ENCODE data around the gene ANKMY1. TPM values are rescaled to one million over a fixed set of nuclear protein-coding genes. Genes with fewer than 3 reads are reported as not detected.

ANKMY1 gene
- total and polyA plus RNA-seq, 2 of the 13 experiments (the other 11 are each of a cell fraction or from before 2014, with no cell fraction given), result 11.7 to 18.8 TPM

- TF ChIP-seq AGO1 (IDR thresholded peaks at IDR 0.05; ENCODE audit: low read depth, low read length, poor library complexity, severe bottlenecking) (no peak), ZNF550 (CRISPR knock-in tag; IDR thresholded peaks at IDR 0.05; ENCODE audit: borderline replicate concordance) (no peak), ZNF260 (CRISPR knock-in tag; IDR thresholded peaks at IDR 0.05; ENCODE audit: borderline replicate concordance, low read depth) (0 out of 2 replicates have a peak, but pooled peaks have one; percentile 61), E2F5 (CRISPR knock-in tag; conservative IDR thresholded peaks at IDR 0.05) (0 out of 2 replicates have a peak, but pooled peaks have one; percentile 15), THAP11 (CRISPR knock-in tag; IDR thresholded peaks at IDR 0.05) (no peak; the same call in 1 of the 2 replicates), KMT2B (CRISPR knock-in tag; IDR thresholded peaks at IDR 0.05) (0 out of 2 replicates have a peak, but pooled peaks have one; percentile 23), NR0B2 (CRISPR knock-in tag; IDR thresholded peaks at IDR 0.05) (no peak), REL (CRISPR knock-in tag; conservative IDR thresholded peaks at IDR 0.05) (peak; percentile 16; the same call in 1 of the 2 replicates), POLR2A (IDR thresholded peaks at IDR 0.05; ENCODE audit: insufficient read depth in 1 of 2, low read depth in 2 of 2, low read length in 2 of 2) (peak in 1 of 2 experiments; percentile 41; a peak in 2 of 4 replicates), MEIS1 (CRISPR knock-in tag; IDR thresholded peaks at IDR 0.05; ENCODE audit: borderline replicate concordance) (0 out of 2 replicates have a peak, but pooled peaks have one; percentile 3), ZNF800 (CRISPR knock-in tag; IDR thresholded peaks at IDR 0.05) (peak; percentile 11), CEBPG (CRISPR knock-in tag; IDR thresholded peaks at IDR 0.05) (peak; percentile 62), ZNF232 (CRISPR knock-in tag; IDR thresholded peaks at IDR 0.05; ENCODE audit: borderline replicate concordance) (0 out of 2 replicates have a peak, but pooled peaks have one; percentile 8), ZNF883 (CRISPR knock-in tag; IDR thresholded peaks at IDR 0.05; ENCODE audit: not compliant biosample characterization) (no peak), TBX2 (CRISPR knock-in tag; IDR thresholded peaks at IDR 0.05; ENCODE audit: borderline replicate concordance) (no peak; the same call in 1 of the 2 replicates), TAF1 (CRISPR knock-in tag; IDR thresholded peaks at IDR 0.05) (peak; percentile 54), ZNF224 (CRISPR knock-in tag; IDR thresholded peaks at IDR 0.05) (0 out of 2 replicates have a peak, but pooled peaks have one; percentile 13), ZNF572 (CRISPR knock-in tag; IDR thresholded peaks at IDR 0.05) (no peak), ZBTB20 (CRISPR knock-in tag; IDR thresholded peaks at IDR 0.05; ENCODE audit: borderline replicate concordance, low read depth) (peak; percentile 42; the same call in 1 of the 2 replicates), PRDM10 (CRISPR knock-in tag; IDR thresholded peaks at IDR 0.05; ENCODE audit: low read depth) (no peak), HDAC1 (CRISPR knock-in tag; IDR thresholded peaks at IDR 0.05) (0 out of 2 replicates have a peak, but pooled peaks have one; percentile 16), CCDC6 (CRISPR knock-in tag; IDR thresholded peaks at IDR 0.05) (peak; percentile 38; the same call in 1 of the 2 replicates)
Measured at GRCh38 chr2:240567137-240567871, 9.5 kb upstream of the ANKMY1 start (continued).

All from HepG2 (cell line).